ENCODE data around the gene SDK1. TPM values are rescaled to one million over a fixed set of nuclear protein-coding genes. Genes with fewer than 3 reads are reported as not detected.

The SDK1 gene
- total RNA-seq, 1 experiment from 2014 or later, result 9.3 TPM

- TF ChIP-seq MYBL2 (CRISPR knock-in tag; IDR thresholded peaks at IDR 0.05) (no peak), CBFB (CRISPR knock-in tag; IDR thresholded peaks at IDR 0.05; ENCODE audit: low read depth) (no peak), TEAD1 (CRISPR knock-in tag; IDR thresholded peaks at IDR 0.05) (no peak), HMGA2 (CRISPR knock-in tag; IDR thresholded peaks at IDR 0.05) (no peak), NFE2L1 (CRISPR knock-in tag; IDR thresholded peaks at IDR 0.05) (no peak), ZNF671 (CRISPR knock-in tag; IDR thresholded peaks at IDR 0.05) (no peak), ATF2 (CRISPR knock-in tag; IDR thresholded peaks at IDR 0.05; ENCODE audit: borderline replicate concordance, low read depth) (no peak)
- H3K9me3 Mint-ChIP-seq, result no peaks in the 10 kb centered on the region
- no peak overlapping the region for H3K27ac Mint-ChIP-seq
- ChIA-PET POLR2A (no interaction called here), CTCF (no interaction called here)
- DNase-seq (ENCODE audit: low spot score) (no peak), ATAC-seq (no peak)
- H3K36me3 Mint-ChIP-seq, result no peaks in the 10 kb centered on the region
- no peak overlapping the region for H3K4me3 Mint-ChIP-seq
- H3K27me3 Mint-ChIP-seq (ENCODE audit: low read depth), result no peaks in the 10 kb centered on the region
- peaks cover 11% of the 10 kb centered on the region for H3K4me1 Mint-ChIP-seq
Measured at GRCh38 chr7:3895341-3896116, 594.5 kb downstream of the SDK1 start.

- H3K4me1 Mint-ChIP-seq, result peaks cover 15% of the 10 kb centered on the region
- CTCF ChIA-PET, result interaction anchor here (1.0 kb wide), 1 partner anchor 99 kb away, joined by 3 read pairs; no protein-coding TSS in a partner anchor
- no peak overlapping the region for H3K4me3 Mint-ChIP-seq
- peak overlapping the region; percentile 7; the same call in 1 of the 2 replicates for H3K27ac Mint-ChIP-seq
- no peaks in the 10 kb centered on the region for H3K27me3 Mint-ChIP-seq (ENCODE audit: low read depth)
- DNase-seq (ENCODE audit: low spot score), result no peak
- H3K9me3 Mint-ChIP-seq, result no peaks in the 10 kb centered on the region
- POLR2A ChIA-PET, result no interaction called here
- TF ChIP-seq PRDM15 (CRISPR knock-in tag; IDR thresholded peaks at IDR 0.05), result no peak
- TF ChIP-seq ZSCAN18 (CRISPR knock-in tag; IDR thresholded peaks at IDR 0.05), result no peak
- TF ChIP-seq NR1H2 (CRISPR knock-in tag; IDR thresholded peaks at IDR 0.05), result no peak
- no peak for TF ChIP-seq PRRX2 (CRISPR knock-in tag; IDR thresholded peaks at IDR 0.05)
- TF ChIP-seq, protein P1, sequence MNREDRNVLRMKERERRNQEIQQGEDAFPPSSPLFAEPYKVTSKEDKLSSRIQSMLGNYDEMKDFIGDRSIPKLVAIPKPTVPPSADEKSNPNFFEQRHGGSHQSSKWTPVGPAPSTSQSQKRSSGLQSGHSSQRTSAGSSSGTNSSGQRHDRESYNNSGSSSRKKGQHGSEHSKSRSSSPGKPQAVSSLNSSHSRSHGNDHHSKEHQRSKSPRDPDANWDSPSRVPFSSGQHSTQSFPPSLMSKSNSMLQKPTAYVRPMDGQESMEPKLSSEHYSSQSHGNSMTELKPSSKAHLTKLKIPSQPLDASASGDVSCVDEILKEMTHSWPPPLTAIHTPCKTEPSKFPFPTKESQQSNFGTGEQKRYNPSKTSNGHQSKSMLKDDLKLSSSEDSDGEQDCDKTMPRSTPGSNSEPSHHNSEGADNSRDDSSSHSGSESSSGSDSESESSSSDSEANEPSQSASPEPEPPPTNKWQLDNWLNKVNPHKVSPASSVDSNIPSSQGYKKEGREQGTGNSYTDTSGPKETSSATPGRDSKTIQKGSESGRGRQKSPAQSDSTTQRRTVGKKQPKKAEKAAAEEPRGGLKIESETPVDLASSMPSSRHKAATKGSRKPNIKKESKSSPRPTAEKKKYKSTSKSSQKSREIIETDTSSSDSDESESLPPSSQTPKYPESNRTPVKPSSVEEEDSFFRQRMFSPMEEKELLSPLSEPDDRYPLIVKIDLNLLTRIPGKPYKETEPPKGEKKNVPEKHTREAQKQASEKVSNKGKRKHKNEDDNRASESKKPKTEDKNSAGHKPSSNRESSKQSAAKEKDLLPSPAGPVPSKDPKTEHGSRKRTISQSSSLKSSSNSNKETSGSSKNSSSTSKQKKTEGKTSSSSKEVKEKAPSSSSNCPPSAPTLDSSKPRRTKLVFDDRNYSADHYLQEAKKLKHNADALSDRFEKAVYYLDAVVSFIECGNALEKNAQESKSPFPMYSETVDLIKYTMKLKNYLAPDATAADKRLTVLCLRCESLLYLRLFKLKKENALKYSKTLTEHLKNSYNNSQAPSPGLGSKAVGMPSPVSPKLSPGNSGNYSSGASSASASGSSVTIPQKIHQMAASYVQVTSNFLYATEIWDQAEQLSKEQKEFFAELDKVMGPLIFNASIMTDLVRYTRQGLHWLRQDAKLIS (CRISPR knock-in tag; IDR thresholded peaks at IDR 0.05; ENCODE audit: borderline replicate concordance), result no peak
- no peak for TF ChIP-seq AR (CRISPR knock-in tag; IDR thresholded peaks at IDR 0.05)
- TF ChIP-seq ETV6 (CRISPR knock-in tag; IDR thresholded peaks at IDR 0.05), result no peak
- no peak for TF ChIP-seq ZMAT4 (CRISPR knock-in tag; IDR thresholded peaks at IDR 0.05)
- TF ChIP-seq SP1 (CRISPR knock-in tag; conservative IDR thresholded peaks at IDR 0.05), result no peak
- TF ChIP-seq IRF2 (CRISPR knock-in tag; IDR thresholded peaks at IDR 0.05; ENCODE audit: borderline replicate concordance, low read depth), result no peak
- ATAC-seq, result no peak
- H3K36me3 Mint-ChIP-seq, result no peaks in the 10 kb centered on the region
Measured at GRCh38 chr7:3896169-3896765, 595.2 kb downstream of the SDK1 start.

Data from WTC11 (cell line).